GM12878 (cell line): ENCODE measurements around the gene TMIGD3. TPM values are rescaled to one million over a fixed set of nuclear protein-coding genes. Genes with fewer than 3 reads are reported as not detected.

Experiments
- ATAC-seq: fragments of 200-7000 bp; cut with Tn5 transposase; 3 replicates; pipeline ENCODE4 v1.9.1; 2020; ENCODE audit warnings: mild to moderate bottlenecking, moderate library complexity
- BruUV-seq: library from RNA; stranded (reverse); fragments of 400-500 nt; replicated peaks from 2 replicates; lab custom pipeline; 2021; lab: Mats Ljungman, UMichigan
- CTCF ChIA-PET: fragments of 300-600 bp; sonication (Branson Sonifier 250); formaldehyde crosslinking; extraction: SDS; loops from one replicate; lab custom pipeline; 2021; ENCODE audit warnings: inconsistent platforms; lab: Yijun Ruan, JAX
- POLR2A ChIA-PET: fragments of 350-600 bp; formaldehyde crosslinking; extraction: SDS; loops from one replicate; lab custom pipeline; 2021; ENCODE audit warnings: inconsistent platforms; lab: Charles Lee
- RAD21 ChIA-PET: fragments of 300-600 bp; sonication (Branson Sonifier 250); formaldehyde crosslinking; loops from one replicate; lab custom pipeline; 2023; ENCODE audit warnings: antibody characterized with exemption; ENCODE audit not compliant: unreplicated experiment; lab: Charles Lee
- SMC1A ChIA-PET: fragments of 300-600 bp; sonication (Branson Sonifier 250); formaldehyde crosslinking; loops from one replicate; lab custom pipeline; 2023; ENCODE audit not compliant: unreplicated experiment, uncharacterized antibody; lab: Charles Lee
- DNase-seq: peaks from one replicate; pipeline ENCODE4 v3.0.0-alpha.2; 2011; ENCODE audit warnings: low read depth, low spot score
- FAIRE-seq: peaks from 3 replicates; lab custom pipeline; 2011; peaks lifted over from hg19 to GRCh38; lab: Jason Lieb, UNC
- H2AFZ ChIP-seq: 2 replicates; pipeline ENCODE4 v1.6.0; 2011; ENCODE audit warnings: low read depth, low read length, control low read depth; ENCODE audit not compliant: control insufficient read depth
- H3K27ac ChIP-seq: 2 replicates; pipeline ENCODE4 v1.5.1; 2011; ENCODE audit warnings: control low read depth; ENCODE audit not compliant: control insufficient read depth, insufficient read depth
- H3K27me3 ChIP-seq, 2 experiments: replicated peaks in 1 of 2; 2 replicates each; pipeline versions ENCODE4 v1.6.0 to v1.6.1; 2011; ENCODE audit warnings: low read length in 1 of 2; ENCODE audit not compliant: control insufficient read depth in 2 of 2, insufficient read depth in 2 of 2
- H3K36me3 ChIP-seq, 2 experiments: 2 replicates each; pipeline ENCODE4 v1.5.1; 2011; ENCODE audit warnings: low read length in 1 of 2; ENCODE audit not compliant: control insufficient read depth in 2 of 2, insufficient read depth in 2 of 2
- H3K4me1 ChIP-seq: 2 replicates; pipeline ENCODE4 v1.6.1; 2011; ENCODE audit warnings: mild to moderate bottlenecking, low read length, moderate library complexity, mixed read lengths; ENCODE audit not compliant: control insufficient read depth, insufficient read depth
- H3K4me2 ChIP-seq: 2 replicates; pipeline ENCODE4 v1.6.0; 2011; ENCODE audit warnings: control low read depth; ENCODE audit not compliant: control insufficient read depth, insufficient read depth
- H3K4me3 ChIP-seq: fragments of 200-600 bp; sonication (generic); 2 replicates; pipeline ENCODE4 v1.5.1; 2016
- H3K79me2 ChIP-seq: 2 replicates; pipeline ENCODE4 v1.6.0; 2011; ENCODE audit warnings: low read length; ENCODE audit not compliant: control insufficient read depth, insufficient read depth
- H3K9ac ChIP-seq: 2 replicates; pipeline ENCODE4 v1.8.0; 2011; ENCODE audit warnings: low read length, control low read depth, mixed read lengths; ENCODE audit not compliant: control insufficient read depth, insufficient read depth
- H3K9me3 ChIP-seq: replicated peaks from 3 replicates; pipeline ENCODE4 v1.5.1; 2011; ENCODE audit warnings: mild to moderate bottlenecking, low read length; ENCODE audit not compliant: control insufficient read depth, insufficient read depth
- H4K20me1 ChIP-seq: 2 replicates; pipeline ENCODE4 v1.6.0; 2011; ENCODE audit not compliant: control insufficient read depth, insufficient read depth
- BRCA1 ChIP-seq: IDR thresholded peaks from 2 replicates; pipeline ENCODE4 v1.6.1; 2011; ENCODE audit warnings: low read depth, low read length, improper control_type of control experiment
- CEBPZ ChIP-seq: fragments of 150-350 bp; IDR thresholded peaks from 2 replicates; pipeline ENCODE4 v1.6.1; 2016; ENCODE audit warnings: low read depth, low read length
- CREB1 ChIP-seq: IDR thresholded peaks from 2 replicates; pipeline ENCODE4 v1.6.1; 2012; ENCODE audit warnings: low read depth, mild to moderate bottlenecking, inconsistent platforms
- CREM ChIP-seq: IDR thresholded peaks from 2 replicates; pipeline ENCODE4 v1.6.1; 2014; ENCODE audit warnings: antibody characterized with exemption, low read depth
- IKZF1 ChIP-seq: fragments of 450-650 bp; conservative IDR thresholded peaks from 2 replicates; pipeline ENCODE4 v1.6.1; 2017; ENCODE audit warnings: antibody characterized with exemption, mild to moderate bottlenecking
- IRF4 ChIP-seq: IDR thresholded peaks from 2 replicates; pipeline ENCODE4 v1.6.1; 2011; ENCODE audit warnings: low read depth, low read length
- JUNB ChIP-seq: IDR thresholded peaks from 2 replicates; pipeline ENCODE4 v1.6.1; 2016; ENCODE audit warnings: antibody characterized with exemption, mild to moderate bottlenecking
- LARP7 ChIP-seq: fragments of 450-650 bp; IDR thresholded peaks from 2 replicates; pipeline ENCODE4 v1.6.1; 2017; ENCODE audit warnings: mild to moderate bottlenecking
- SKIL ChIP-seq: fragments of 450-650 bp; IDR thresholded peaks from 2 replicates; pipeline ENCODE4 v1.6.1; 2017; ENCODE audit warnings: mild to moderate bottlenecking, low read depth, inconsistent platforms; ENCODE audit not compliant: poor library complexity, severe bottlenecking
- SRF ChIP-seq, 2 experiments: IDR thresholded peaks; 2 replicates each; pipeline ENCODE4 v1.6.1; 2011; ENCODE audit warnings: low read depth in 2 of 2, low read length in 2 of 2, mild to moderate bottlenecking in 1 of 2, moderate library complexity in 1 of 2
- TBL1XR1 ChIP-seq: IDR thresholded peaks from 2 replicates; pipeline ENCODE4 v1.6.1; 2012; ENCODE audit warnings: low read depth, low read length, improper control_type of control experiment
- USF1 ChIP-seq: IDR thresholded peaks from 2 replicates; pipeline ENCODE4 v1.6.1; 2011; ENCODE audit warnings: borderline replicate concordance, low read depth, mild to moderate bottlenecking, moderate library complexity, mixed read lengths, low read length; ENCODE audit not compliant: insufficient read depth; ENCODE audit errors: extremely low read length
- ZBED1 ChIP-seq: IDR thresholded peaks from 2 replicates; pipeline ENCODE4 v1.6.1; 2016; ENCODE audit warnings: borderline replicate concordance
- WGBS: methylation state at CpG from one replicate; pipeline ENCODE4 v1.1.6; 2016; ENCODE audit warnings: low lambda C conversion rate; ENCODE audit not compliant: insufficient replicate concordance, insufficient coverage; ENCODE audit errors: missing lambda C conversion rate; 5-methylcytosine and 5-hydroxymethylcytosine counted together
- in situ Hi-C: fragments of 300-500 bp; cut with MboI; formaldehyde crosslinking; loops from 9 replicates; pipeline ENCODE4 v1.14.3; 2018; ENCODE audit warnings: mixed read lengths
- intact Hi-C: fragments of 100-400 bp; cut with micrococcal nuclease; formaldehyde crosslinking; loops from one replicate; pipeline ENCODE4 v1.14.2; 2022; ENCODE audit not compliant: unreplicated experiment
- polyA plus RNA-seq, 11 experiments: library from polyadenylated mRNA; depleted of rRNA in 4 of 11; unstranded in 6 of 11; stranded (reverse) in 5 of 11; fragments of >200 nt; fragmentation: Nextera tagmentation in 4 of 11; fragmentation: Illumina TruSeq in 1 of 11; extraction: Ambion mirVana in 4 of 11; extraction: Trizol in 1 of 11; gene quantifications; 1 replicate in 1 of 11; 2 replicates in 10 of 11; pipeline versions ENCODE4 v1.2.1 to v1.2.3, GENCODE V29; 2011 to 2016; ENCODE audit warnings: inconsistent platforms in 2 of 11, missing spikeins in 2 of 11, low read depth in 1 of 11
- total RNA-seq, 4 experiments: library from RNA; depleted of rRNA in 3 of 4; stranded (reverse); fragments of >200 nt in 3 of 4; fragmentation: Illumina TruSeq in 1 of 4; extraction: Trizol in 1 of 4; gene quantifications; 2 replicates each; pipeline versions ENCODE4 v1.2.1 to v1.2.3, GENCODE V29; 2013 to 2021

Gene TMIGD3
- total and polyA plus RNA-seq, 10 of the 15 experiments (the other 5 are each of a cell fraction or from before 2014, with no cell fraction given), result 0.17 TPM; not detected in 9

DNA sequence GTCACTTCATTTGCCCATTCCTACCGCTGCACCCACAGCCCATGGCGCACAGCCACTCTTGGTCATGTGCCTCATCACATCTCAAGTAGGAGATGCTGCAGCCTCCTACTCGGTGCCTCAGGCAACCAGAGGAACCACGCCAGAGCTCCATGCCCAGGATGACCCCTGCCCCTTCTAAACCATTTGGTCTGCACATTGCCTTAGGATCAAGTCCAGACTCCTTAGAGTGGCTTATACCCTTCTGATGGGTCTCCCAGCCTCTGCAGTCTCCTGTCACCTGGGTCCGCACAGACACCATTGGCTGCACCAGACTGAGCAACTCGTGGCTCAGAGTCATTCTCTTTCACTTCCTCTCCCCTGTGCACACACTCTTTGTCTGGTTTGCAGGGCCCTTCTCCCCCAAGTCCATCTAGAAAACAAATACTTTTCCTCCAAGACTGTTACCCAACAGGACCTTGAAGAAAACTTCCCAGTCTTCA lies 2.2 kb upstream of the TMIGD3 start:
- RAD21 ChIA-PET, result interaction anchor here (1.1 to 4.6 kb wide), 10 partner anchors 11 to 255 kb away, joined by 3 to 105 read pairs (median 49); partner anchors contain the start of genes C1orf162 and DDX20
- H4K20me1 ChIP-seq, result no peaks in the 10 kb centered on the region
- POLR2A ChIA-PET, result no interaction called here
- 1% methylated on average over 6 of the region's 6 CpGs for WGBS
- in situ Hi-C loops (loop anchor here (5.0 to 10.0 kb wide), 2 partner anchors 142 to 249 kb away; partner anchors contain the start of gene DDX20), intact Hi-C loops (loop anchor here (2.0 to 5.0 kb wide), 3 partner anchors 58 to 283 kb away; partner anchors contain the start of genes ATP5PB and WDR77)
- no TSS peak for BruUV-seq
- H3K27ac ChIP-seq, result peak overlapping the region; percentile 87
- peak overlapping the region; percentile 66 for H2AFZ ChIP-seq
- peak overlapping the region; percentile 39; the same call in 1 of the 2 replicates for H3K4me3 ChIP-seq
- CTCF ChIA-PET, result interaction anchor here (2.6 to 6.9 kb wide), 11 partner anchors 9 to 263 kb away, joined by 8 to 109 read pairs (median 59); no protein-coding TSS in a partner anchor
- H3K9ac ChIP-seq, result peak overlapping the region; percentile 48
- FAIRE-seq (peak; percentile 97), ATAC-seq (peak; percentile 74), DNase-seq (no peak)
- H3K36me3 ChIP-seq, result no peaks in the 10 kb centered on the region
- SMC1A ChIA-PET, result interaction anchor here (0.5 to 8.2 kb wide), 10 partner anchors 13 to 243 kb away, joined by 3 to 128 read pairs (median 56); partner anchors contain the start of gene RAP1A
- no peaks in the 10 kb centered on the region for H3K9me3 ChIP-seq
- peaks cover 2% of the 10 kb centered on the region; the same call in 1 of the 2 replicates for H3K79me2 ChIP-seq
- H3K27me3 ChIP-seq, result no peaks in the 10 kb centered on the region
- H3K4me2 ChIP-seq, result peak overlapping the region; percentile 78
- H3K4me1 ChIP-seq, result peaks cover 58% of the 10 kb centered on the region
- peak; percentile 78 for TF ChIP-seq SKIL
- TF ChIP-seq USF1, result peak; percentile 44
- peak; percentile 12; the same call in 1 of the 2 replicates for TF ChIP-seq JUNB
- peak; percentile 69; the same call in 1 of the 2 replicates for TF ChIP-seq IRF4
- peak; percentile 75 for TF ChIP-seq LARP7
- TF ChIP-seq TBL1XR1, result no peak
- 0 out of 2 replicates have a peak, but pooled peaks have one; percentile 36 for TF ChIP-seq CREB1
- TF ChIP-seq BRCA1, result no peak
- no peak for TF ChIP-seq CEBPZ
- TF ChIP-seq SRF (IDR thresholded peaks at IDR 0.05; ENCODE audit: low read depth in 2 of 2, low read length in 2 of 2), result no peak
- TF ChIP-seq IKZF1, result peak; percentile 46
- TF ChIP-seq ZBED1, result peak; percentile 21; the same call in 1 of the 2 replicates
- TF ChIP-seq CREM, result peak; percentile 40; the same call in 1 of the 2 replicates
